Neural cell (in vitro differentiated cells): ENCODE measurements around the gene RIPPLY2. TPM values are rescaled to one million over a fixed set of nuclear protein-coding genes. Genes with fewer than 3 reads are reported as not detected.

ENCODE experiments used
- H2AFZ ChIP-seq: fragments of 200-600, 300-800 bp; sonication (generic), shearing (Covaris generic); 2 replicates; pipeline ENCODE4 v1.6.0; 2014; ENCODE audit warnings: low read depth, mild to moderate bottlenecking, antibody characterized with exemption, low read length, moderate library complexity
- H3F3A ChIP-seq: fragments of 200-600 bp; shearing (Covaris generic); 2 replicates; pipeline ENCODE4 v1.6.1; 2016; ENCODE audit warnings: mild to moderate bottlenecking, moderate library complexity, mixed read lengths, antibody characterized with exemption, low read length; ENCODE audit not compliant: insufficient read depth, poor library complexity, severe bottlenecking
- H3K27ac ChIP-seq: fragments of 200-600, 300-800 bp; sonication (generic), shearing (Covaris generic); 2 replicates; pipeline ENCODE4 v1.5.1; 2014; ENCODE audit warnings: mild to moderate bottlenecking, low read length, moderate library complexity
- H3K27me3 ChIP-seq: fragments of 300-800, 200-600 bp; sonication (generic), shearing (Covaris generic); 2 replicates; pipeline ENCODE4 v1.6.0; 2014; ENCODE audit warnings: mild to moderate bottlenecking, low read depth, low read length, moderate library complexity; ENCODE audit not compliant: insufficient read depth
- H3K36me3 ChIP-seq: fragments of 300-800, 200-600 bp; sonication (generic), shearing (Covaris generic); 2 replicates; pipeline ENCODE4 v1.5.1; 2014; ENCODE audit warnings: mild to moderate bottlenecking, antibody characterized with exemption, low read length, moderate library complexity; ENCODE audit not compliant: insufficient read depth
- H3K4me2 ChIP-seq: fragments of 300-800, 200-600 bp; sonication (generic), shearing (Covaris generic); 2 replicates; pipeline ENCODE4 v1.6.0; 2014; ENCODE audit warnings: mild to moderate bottlenecking, low read length
- H3K4me3 ChIP-seq: fragments of 300-800, 200-600 bp; sonication (generic), shearing (Covaris generic); 2 replicates; pipeline ENCODE4 v1.5.1; 2014; ENCODE audit warnings: mild to moderate bottlenecking, low read length, moderate library complexity
- H3K79me2 ChIP-seq: fragments of 200-600 bp; shearing (Covaris generic); replicated peaks from 2 replicates; pipeline ENCODE4 v1.6.0; 2014; ENCODE audit warnings: mild to moderate bottlenecking, low read length, moderate library complexity; ENCODE audit not compliant: insufficient read depth
- H3K9ac ChIP-seq: fragments of 300-800, 200-600 bp; sonication (generic), shearing (Covaris generic); 2 replicates; pipeline ENCODE4 v1.6.1; 2016; ENCODE audit warnings: mild to moderate bottlenecking, low read length, mixed read lengths
- H3K9me2 ChIP-seq: fragments of 200-600 bp; shearing (Covaris generic); 2 replicates; pipeline ENCODE4 v1.6.1; 2016; ENCODE audit warnings: mild to moderate bottlenecking, low read length, mixed read lengths; ENCODE audit not compliant: insufficient read depth
- H3K9me3 ChIP-seq: fragments of 200-600, 300-800 bp; sonication (generic), shearing (Covaris generic); 2 replicates; pipeline ENCODE4 v1.6.1; 2016; ENCODE audit warnings: mild to moderate bottlenecking, mixed run types, low read length, moderate library complexity, mixed read lengths
- H4K20me1 ChIP-seq: fragments of 200-600 bp; shearing (Covaris generic); 2 replicates; pipeline ENCODE4 v1.6.1; 2016; ENCODE audit warnings: mild to moderate bottlenecking, mixed run types; ENCODE audit not compliant: insufficient read depth
- CTCF ChIP-seq: fragments of 450-650 bp; IDR thresholded peaks from 2 replicates; pipeline ENCODE4 v1.5.1; 2014; ENCODE audit warnings: antibody characterized with exemption, mild to moderate bottlenecking, moderate library complexity; ENCODE audit not compliant: poor library complexity, severe bottlenecking
- EP300 ChIP-seq: fragments of 450-650 bp; conservative IDR thresholded peaks from 2 replicates; pipeline ENCODE4 v1.6.1; 2014; ENCODE audit warnings: antibody characterized with exemption, mild to moderate bottlenecking, moderate library complexity; ENCODE audit not compliant: poor library complexity, severe bottlenecking
- EZH2 ChIP-seq: fragments of 200-600, 300-800 bp; shearing (Covaris generic), sonication (generic); IDR thresholded peaks from 2 replicates; pipeline ENCODE4 v1.6.1; 2014; ENCODE audit warnings: antibody characterized with exemption, low read length, borderline replicate concordance, mild to moderate bottlenecking; ENCODE audit not compliant: insufficient read depth, poor library complexity, severe bottlenecking
- MXI1 ChIP-seq: fragments of 450-650 bp; conservative IDR thresholded peaks from 2 replicates; pipeline ENCODE4 v1.6.1; 2014; ENCODE audit warnings: antibody characterized with exemption, mild to moderate bottlenecking; ENCODE audit not compliant: poor library complexity, severe bottlenecking
- POLR2AphosphoS5 ChIP-seq: IDR thresholded peaks from 2 replicates; pipeline ENCODE4 v1.6.1; 2012
- RAD21 ChIP-seq: fragments of 450-650 bp; conservative IDR thresholded peaks from 2 replicates; pipeline ENCODE4 v1.6.1; 2014; ENCODE audit warnings: antibody characterized with exemption, mild to moderate bottlenecking, moderate library complexity
- REST ChIP-seq: IDR thresholded peaks from 2 replicates; pipeline ENCODE4 v1.6.1; 2012; ENCODE audit warnings: borderline replicate concordance
- SMC3 ChIP-seq: fragments of 450-650 bp; conservative IDR thresholded peaks from 2 replicates; pipeline ENCODE4 v1.6.1; 2014; ENCODE audit warnings: antibody characterized with exemption, mild to moderate bottlenecking, moderate library complexity; ENCODE audit not compliant: poor library complexity
- TAF1 ChIP-seq: IDR thresholded peaks from 2 replicates; pipeline ENCODE4 v1.6.1; 2012; ENCODE audit warnings: low read depth
- polyA plus RNA-seq: library from polyadenylated mRNA; depleted of rRNA; stranded (reverse); fragments of >200 nt; gene quantifications from 2 replicates; pipeline ENCODE4 v1.2.3, GENCODE V29; 2014

RIPPLY2 gene
- polyA plus RNA-seq, 1 donor from 2014 or later, result 3.5 TPM

GRCh38 chr6:83905648-83906047 is 52.5 kb downstream of the RIPPLY2 start:
- Histone ChIP-seq H3K4me2 (no peak overlapping the region), H4K20me1 (no peaks in the 10 kb centered on the region), H3K27me3 (no peaks in the 10 kb centered on the region), H3F3A (no peaks in the 10 kb centered on the region), H2AFZ (no peak overlapping the region), H3K36me3 (no peaks in the 10 kb centered on the region), H3K9ac (no peak overlapping the region), H3K27ac (no peak overlapping the region), H3K4me3 (no peak overlapping the region), H3K79me2 (peaks cover 3% of the 10 kb centered on the region), H3K9me2 (no peaks in the 10 kb centered on the region), H3K9me3 (peaks cover 4% of the 10 kb centered on the region)
- TF ChIP-seq RAD21 (no peak), EP300 (no peak), CTCF (no peak), SMC3 (no peak), EZH2 (no peak), POLR2AphosphoS5 (no peak), MXI1 (no peak), TAF1 (no peak), REST (no peak)

Other genes with a start within 250 kb of the RIPPLY2 start
- 88.6 and 94.1 TPM in 2 replicates for gene SNAP91, start 144.3 kb upstream of the RIPPLY2 start, polyA plus RNA-seq
- gene CYB5R4, start 6.3 kb downstream of the RIPPLY2 start, polyA plus RNA-seq, result 13.5 and 18.0 TPM in 2 replicates
- gene MRAP2, start 180.4 kb downstream of the RIPPLY2 start, polyA plus RNA-seq, result 1.0 and 1.4 TPM in 2 replicates